K562 (cell line): ENCODE data around the gene OR5AN1. TPM values are rescaled to one million over a fixed set of nuclear protein-coding genes. Genes with fewer than 3 reads are reported as not detected.
A peak's percentile ranks its signal among the peaks of the same experiment; 100 is the strongest.

Experiments used
- ATAC-seq: fragments of 200-7000 bp; cut with Tn5 transposase; 3 replicates; pipeline ENCODE4 v1.9.1; 2020; ENCODE audit warnings: moderate library complexity
- BruUV-seq: library from RNA; stranded (reverse); fragments of 400-500 nt; replicated peaks from 2 replicates; lab custom pipeline; 2021; lab: Mats Ljungman, UMichigan
- CTCF ChIA-PET: fragments of 300-600 bp; formaldehyde crosslinking; extraction: SDS; loops from one replicate; lab custom pipeline; 2021; ENCODE audit warnings: low intra/inter-chr PET ratio; lab: Yijun Ruan, JAX
- POLR2A ChIA-PET: fragments of 300-600, 350-650 bp; sonication (Branson Sonifier 250); formaldehyde crosslinking; extraction: SDS; loops from one replicate; lab custom pipeline; 2021; ENCODE audit warnings: antibody characterized with exemption, inconsistent platforms; lab: Yijun Ruan, JAX
- DNase-seq, 4 experiments: peaks; one replicate each; pipeline versions ENCODE4 v3.0.0 to v3.0.0-alpha.2; 2011 to 2018; ENCODE audit warnings: low spot score in 3 of 4, mixed read lengths in 3 of 4; ENCODE audit errors: extremely low read depth in 1 of 4
- FAIRE-seq: peaks from 2 replicates; lab custom pipeline; 2011; peaks lifted over from hg19 to GRCh38; lab: Jason Lieb, UNC
- H2AFZ ChIP-seq: 2 replicates; pipeline ENCODE4 v1.6.0; 2011; ENCODE audit warnings: low read depth, low read length, control low read depth, inconsistent platforms
- H3K27ac ChIP-seq: fragments of 200-600 bp; 3 replicates; pipeline ENCODE4 v1.8.0; 2011; ENCODE audit warnings: low read depth, mild to moderate bottlenecking, control low read depth, inconsistent platforms, low read length, moderate library complexity, mixed read lengths; ENCODE audit errors: extremely low read depth
- H3K27me3 ChIP-seq, 2 experiments: fragments of 300-600 bp in 1 of 2; 2 replicates in 1 of 2; 3 replicates in 1 of 2; pipeline versions ENCODE4 v1.6.0 to v1.8.0; 2011; ENCODE audit warnings: inconsistent platforms in 2 of 2, low read length in 2 of 2, mild to moderate bottlenecking in 1 of 2, mixed read lengths in 1 of 2, moderate library complexity in 1 of 2; ENCODE audit not compliant: control insufficient read depth in 2 of 2, insufficient read depth in 2 of 2
- H3K36me3 ChIP-seq: fragments of 300-600 bp; 3 replicates; pipeline ENCODE4 v1.8.0; 2011; ENCODE audit warnings: mild to moderate bottlenecking, low read length, inconsistent platforms; ENCODE audit not compliant: control insufficient read depth, insufficient read depth
- H3K4me1 ChIP-seq, 2 experiments: fragments of 200-600 bp in 1 of 2; replicated peaks in 1 of 2; 2 replicates in 1 of 2; 3 replicates in 1 of 2; pipeline versions ENCODE4 v1.5.1 to v1.8.0; 2011; ENCODE audit warnings: inconsistent platforms in 2 of 2, low read length in 2 of 2, mild to moderate bottlenecking in 1 of 2, mixed read lengths in 1 of 2, moderate library complexity in 1 of 2; ENCODE audit not compliant: control insufficient read depth in 2 of 2, insufficient read depth in 2 of 2
- H3K4me2 ChIP-seq: 2 replicates; pipeline ENCODE4 v1.6.1; 2011; ENCODE audit warnings: low read length, control low read depth, inconsistent platforms, mixed read lengths; ENCODE audit not compliant: insufficient read depth
- H3K4me3 ChIP-seq: fragments of 200-600 bp; sonication (generic), shearing (Covaris generic); 2 replicates; pipeline ENCODE4 v1.5.1; 2016; ENCODE audit warnings: control low read depth, inconsistent platforms
- H3K79me2 ChIP-seq: fragments of 200-600 bp; 3 replicates; pipeline ENCODE4 v1.8.0; 2011; ENCODE audit warnings: low read length, inconsistent platforms; ENCODE audit not compliant: control insufficient read depth, insufficient read depth
- H3K9ac ChIP-seq, 2 experiments: 2 replicates each; pipeline versions ENCODE4 v1.6.0 to v1.6.1; 2011; ENCODE audit warnings: low read depth in 2 of 2, low read length in 2 of 2, control low read depth in 1 of 2, inconsistent platforms in 1 of 2, mild to moderate bottlenecking in 1 of 2, mixed read lengths in 1 of 2; ENCODE audit not compliant: insufficient read depth in 1 of 2
- H3K9me1 ChIP-seq: one replicate; pipeline ENCODE4 v1.6.0; 2011; ENCODE audit warnings: inconsistent platforms, mild to moderate bottlenecking, low read length, moderate library complexity; ENCODE audit not compliant: control insufficient read depth, insufficient read depth
- H3K9me3 ChIP-seq: replicated peaks from 2 replicates; pipeline ENCODE4 v1.5.1; 2011; ENCODE audit warnings: low read depth, low read length, inconsistent platforms; ENCODE audit not compliant: control insufficient read depth, insufficient read depth
- H4K20me1 ChIP-seq: replicated peaks from 2 replicates; pipeline ENCODE4 v1.6.1; 2011; ENCODE audit warnings: low read length, inconsistent platforms, mixed read lengths; ENCODE audit not compliant: control insufficient read depth, insufficient read depth
- ARHGAP35 ChIP-seq: fragments of 450-650 bp; IDR thresholded peaks from 2 replicates; pipeline ENCODE4 v1.6.1; 2018; ENCODE audit not compliant: partially characterized antibody
- CEBPB ChIP-seq: fragments of 450-650 bp; IDR thresholded peaks from 2 replicates; pipeline ENCODE4 v1.6.1; 2016; ENCODE audit warnings: missing genetic modification characterization, missing compliant biosample characterization
- CEBPG ChIP-seq, 3 experiments: fragments of 200-800 bp in 1 of 3; sonication (Bioruptor generic) in 1 of 3; sonication (generic) in 1 of 3; formaldehyde crosslinking in 1 of 3; IDR thresholded peaks in 2 of 3; conservative IDR thresholded peaks in 1 of 3; 2 replicates each; pipeline versions ENCODE4 v1.6.1 to v1.8.0; 2016 to 2022; ENCODE audit warnings: missing compliant biosample characterization in 2 of 3, missing genetic modification characterization in 2 of 3, mild to moderate bottlenecking in 1 of 3, missing genetic modification reagents in 1 of 3
- DIDO1 ChIP-seq: fragments of 450-650 bp; IDR thresholded peaks from 2 replicates; pipeline ENCODE4 v1.6.1; 2016; ENCODE audit warnings: low read depth, missing biosample characterization, missing genetic modification characterization
- MCM3 ChIP-seq: fragments of 450-650 bp; IDR thresholded peaks from 2 replicates; pipeline ENCODE4 v1.6.1; 2016
- ZBTB8A ChIP-seq: fragments of 450-650 bp; IDR thresholded peaks from 2 replicates; pipeline ENCODE4 v1.6.1; 2018; ENCODE audit warnings: mild to moderate bottlenecking, moderate library complexity; ENCODE audit not compliant: partially characterized antibody
- ZFP36 ChIP-seq: fragments of 150-350 bp; IDR thresholded peaks from 2 replicates; pipeline ENCODE4 v1.6.1; 2018; ENCODE audit warnings: low read length, low read depth; ENCODE audit not compliant: partially characterized antibody
- ZNF274 ChIP-seq: IDR thresholded peaks from 2 replicates; pipeline ENCODE4 v1.6.1; 2011; ENCODE audit warnings: low read depth, mild to moderate bottlenecking, low read length, moderate library complexity, borderline replicate concordance
- ZNF57 ChIP-seq: fragments of 450-650 bp; formaldehyde crosslinking; IDR thresholded peaks from 2 replicates; pipeline ENCODE4 v1.4.0; 2020; ENCODE audit warnings: mild to moderate bottlenecking, moderate library complexity
- ZNF766 ChIP-seq: fragments of 200-800 bp; sonication (Bioruptor generic); conservative IDR thresholded peaks from 2 replicates; pipeline ENCODE4 v1.6.1; 2016; ENCODE audit warnings: missing genetic modification characterization, missing compliant biosample characterization
- WGBS: fragments of 100-300 bp; shearing (Covaris generic); methylation state at CpG from one replicate; pipeline ENCODE4 v1.1.6; 2016; ENCODE audit warnings: low coverage, mixed read lengths; ENCODE audit not compliant: insufficient coverage; ENCODE audit errors: missing lambda C conversion rate; 5-methylcytosine and 5-hydroxymethylcytosine counted together
- in situ Hi-C: fragments of 300-500 bp; cut with MboI; formaldehyde crosslinking; loops from 4 replicates; pipeline ENCODE4 v1.15.0; 2018; ENCODE audit warnings: inconsistent platforms, mixed read lengths
- intact Hi-C: fragments of 100-400 bp; cut with micrococcal nuclease; formaldehyde crosslinking; loops from 2 replicates; pipeline ENCODE4 v1.14.2; 2022
- polyA plus RNA-seq, 8 experiments: library from polyadenylated mRNA; depleted of rRNA in 4 of 8; stranded (reverse) in 5 of 8; unstranded in 3 of 8; fragments of >200 nt; fragmentation: Nextera tagmentation in 2 of 8; fragmentation: Illumina TruSeq in 1 of 8; extraction: Ambion mirVana in 2 of 8; extraction: Trizol in 1 of 8; gene quantifications; 2 replicates each; pipeline versions ENCODE4 v1.2.1 to v1.2.3, GENCODE V29; 2011 to 2014; ENCODE audit warnings: inconsistent platforms in 1 of 8, missing spikeins in 1 of 8
- total RNA-seq, 7 experiments: library from RNA; depleted of rRNA in 6 of 7; stranded (reverse); fragments of >200 nt in 6 of 7; fragmentation: Illumina TruSeq in 2 of 7; extraction: Trizol in 2 of 7; gene quantifications; 2 replicates each; pipeline versions ENCODE4 v1.2.1 to v1.2.3, GENCODE V29; 2011 to 2021; ENCODE audit warnings: low replicate concordance in 1 of 7
- TF ChIP-seq, protein P1 (sequence below), 2 experiments: fragments of 450-650 bp in 1 of 2; IDR thresholded peaks; 2 replicates each; pipeline ENCODE4 v1.6.1; 2011 to 2017; ENCODE audit warnings: low read depth in 2 of 2, antibody characterized with exemption in 1 of 2, borderline replicate concordance in 1 of 2, low read length in 1 of 2, mild to moderate bottlenecking in 1 of 2, mixed read lengths in 1 of 2; ENCODE audit not compliant: control insufficient read depth in 1 of 2
- TF ChIP-seq, protein P2 (sequence below): sonication (generic); formaldehyde crosslinking; IDR thresholded peaks from 2 replicates; pipeline ENCODE4 v1.8.1; 2023; ENCODE audit warnings: mild to moderate bottlenecking, missing genetic modification reagents, moderate library complexity

OR5AN1 gene
- total and polyA plus RNA-seq, 9 of the 15 experiments (the other 6 are each of a cell fraction or from before 2014, with no cell fraction given): not detected

DNA sequence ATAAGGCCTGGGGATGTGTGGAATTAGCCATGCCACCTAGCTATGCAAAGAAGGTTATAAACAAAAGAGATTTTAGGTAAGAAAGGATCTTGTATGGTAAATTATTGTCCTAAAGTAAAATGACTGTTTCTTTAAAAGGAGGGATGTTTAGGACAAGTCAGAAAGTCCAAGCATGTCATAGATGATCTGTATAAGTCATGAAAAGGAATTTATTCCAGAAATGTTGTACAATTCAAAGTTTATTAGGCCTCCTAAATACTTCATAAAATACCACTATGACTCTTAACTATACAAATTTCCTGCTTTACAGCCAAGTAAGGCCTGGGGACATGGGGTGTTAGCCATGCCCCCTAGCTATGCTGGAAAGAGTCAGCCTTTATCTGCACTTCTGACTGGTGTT is 44.9 kb downstream of the OR5AN1 start:
- Histone ChIP-seq H3K79me2 (no peaks in the 10 kb centered on the region), H3K9me3 (no peaks in the 10 kb centered on the region), H3K36me3 (no peaks in the 10 kb centered on the region), H3K4me3 (no peak overlapping the region), H3K27ac (no peak overlapping the region), H3K9ac (no peak overlapping the region), H2AFZ (no peak overlapping the region), H3K4me1 (no peaks in the 10 kb centered on the region), H3K9me1 (no peaks in the 10 kb centered on the region), H4K20me1 (no peaks in the 10 kb centered on the region), H3K4me2 (no peak overlapping the region), H3K27me3 (no peaks in the 10 kb centered on the region)
- DNase-seq (no peak), ATAC-seq (no peak), FAIRE-seq (no peak)
- intact Hi-C loops: no loop called here
- peak; percentile 66 for TF ChIP-seq ZFP36
- no peak for TF ChIP-seq ZBTB8A
- in situ Hi-C loops: no loop called here
- ChIA-PET CTCF (no interaction called here), POLR2A (no interaction called here)
- no TSS peak for BruUV-seq

DNA sequence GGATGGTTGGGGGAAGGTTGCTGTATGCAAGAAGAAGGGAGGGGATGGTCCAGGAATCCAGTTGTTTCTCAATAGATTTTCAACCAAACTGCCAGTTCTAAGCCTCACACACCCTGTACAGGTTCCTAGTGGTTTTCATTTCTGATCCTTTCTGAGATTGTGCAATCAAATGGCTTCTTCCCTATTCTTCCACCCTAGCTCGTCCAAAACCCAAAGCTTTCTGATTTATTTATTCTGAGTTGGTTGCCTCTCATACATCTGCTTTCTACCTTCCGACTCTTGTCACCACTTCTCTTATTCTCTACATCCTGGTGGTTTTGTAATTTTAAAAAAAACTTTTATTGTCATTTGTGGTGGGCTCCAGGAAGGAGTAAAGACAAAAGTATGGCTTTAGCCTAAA is 55.0 kb downstream of the OR5AN1 start:
- H4K20me1 ChIP-seq: no peaks in the 10 kb centered on the region
- H3K9ac ChIP-seq: no peak overlapping the region
- 5% methylated on average over 2 of the region's 2 CpGs for WGBS
- no peaks in the 10 kb centered on the region for H3K4me1 ChIP-seq
- H3K79me2 ChIP-seq: no peaks in the 10 kb centered on the region
- CTCF ChIA-PET: no interaction called here
- ATAC-seq (no peak), DNase-seq (no peak), FAIRE-seq (no peak)
- H3K27ac ChIP-seq: no peak overlapping the region
- intact Hi-C loops (no loop called here), in situ Hi-C loops (no loop called here)
- no TSS peak for BruUV-seq
- no peaks in the 10 kb centered on the region for H3K9me1 ChIP-seq
- POLR2A ChIA-PET: interaction anchor here (0.7 kb wide), 1 partner anchor 221 kb away, joined by 3 read pairs; no protein-coding TSS in a partner anchor
- H3K9me3 ChIP-seq: no peaks in the 10 kb centered on the region
- no peak overlapping the region for H2AFZ ChIP-seq
- no peaks in the 10 kb centered on the region for H3K27me3 ChIP-seq
- no peaks in the 10 kb centered on the region for H3K36me3 ChIP-seq
- H3K4me3 ChIP-seq: no peak overlapping the region
- no peak overlapping the region for H3K4me2 ChIP-seq
- TF ChIP-seq, protein P1, sequence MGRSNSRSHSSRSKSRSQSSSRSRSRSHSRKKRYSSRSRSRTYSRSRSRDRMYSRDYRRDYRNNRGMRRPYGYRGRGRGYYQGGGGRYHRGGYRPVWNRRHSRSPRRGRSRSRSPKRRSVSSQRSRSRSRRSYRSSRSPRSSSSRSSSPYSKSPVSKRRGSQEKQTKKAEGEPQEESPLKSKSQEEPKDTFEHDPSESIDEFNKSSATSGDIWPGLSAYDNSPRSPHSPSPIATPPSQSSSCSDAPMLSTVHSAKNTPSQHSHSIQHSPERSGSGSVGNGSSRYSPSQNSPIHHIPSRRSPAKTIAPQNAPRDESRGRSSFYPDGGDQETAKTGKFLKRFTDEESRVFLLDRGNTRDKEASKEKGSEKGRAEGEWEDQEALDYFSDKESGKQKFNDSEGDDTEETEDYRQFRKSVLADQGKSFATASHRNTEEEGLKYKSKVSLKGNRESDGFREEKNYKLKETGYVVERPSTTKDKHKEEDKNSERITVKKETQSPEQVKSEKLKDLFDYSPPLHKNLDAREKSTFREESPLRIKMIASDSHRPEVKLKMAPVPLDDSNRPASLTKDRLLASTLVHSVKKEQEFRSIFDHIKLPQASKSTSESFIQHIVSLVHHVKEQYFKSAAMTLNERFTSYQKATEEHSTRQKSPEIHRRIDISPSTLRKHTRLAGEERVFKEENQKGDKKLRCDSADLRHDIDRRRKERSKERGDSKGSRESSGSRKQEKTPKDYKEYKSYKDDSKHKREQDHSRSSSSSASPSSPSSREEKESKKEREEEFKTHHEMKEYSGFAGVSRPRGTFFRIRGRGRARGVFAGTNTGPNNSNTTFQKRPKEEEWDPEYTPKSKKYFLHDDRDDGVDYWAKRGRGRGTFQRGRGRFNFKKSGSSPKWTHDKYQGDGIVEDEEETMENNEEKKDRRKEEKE (IDR thresholded peaks at IDR 0.05; ENCODE audit: borderline replicate concordance in 1 of 2, control insufficient read depth in 1 of 2, low read depth in 2 of 2, low read length in 1 of 2): no peak
- no peak for TF ChIP-seq ZNF57
- TF ChIP-seq CEBPB (tag): peak; percentile 75
- no peak for TF ChIP-seq CEBPG (CRISPR knock-in tag; IDR thresholded peaks at IDR 0.05)
- peak in 1 of 2 experiments; percentile 52; a peak in 2 of 4 replicates for TF ChIP-seq CEBPG (tag; conservative IDR thresholded peaks at IDR 0.05 in 1 of 2, IDR thresholded peaks at IDR 0.05 in 1 of 2)
- no peak for TF ChIP-seq ZNF274
- TF ChIP-seq, protein P2, sequence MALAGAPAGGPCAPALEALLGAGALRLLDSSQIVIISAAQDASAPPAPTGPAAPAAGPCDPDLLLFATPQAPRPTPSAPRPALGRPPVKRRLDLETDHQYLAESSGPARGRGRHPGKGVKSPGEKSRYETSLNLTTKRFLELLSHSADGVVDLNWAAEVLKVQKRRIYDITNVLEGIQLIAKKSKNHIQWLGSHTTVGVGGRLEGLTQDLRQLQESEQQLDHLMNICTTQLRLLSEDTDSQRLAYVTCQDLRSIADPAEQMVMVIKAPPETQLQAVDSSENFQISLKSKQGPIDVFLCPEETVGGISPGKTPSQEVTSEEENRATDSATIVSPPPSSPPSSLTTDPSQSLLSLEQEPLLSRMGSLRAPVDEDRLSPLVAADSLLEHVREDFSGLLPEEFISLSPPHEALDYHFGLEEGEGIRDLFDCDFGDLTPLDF (CRISPR knock-in tag): no peak
- no peak for TF ChIP-seq DIDO1 (tag)
- no peak for TF ChIP-seq ZNF766 (CRISPR knock-in tag)
- no peak for TF ChIP-seq MCM3
- TF ChIP-seq ARHGAP35: no peak
